ENCODE results near the gene HLA-E. TPM values are rescaled to one million over a fixed set of nuclear protein-coding genes. Genes with fewer than 3 reads are reported as not detected.

Gene HLA-E
- total and polyA plus RNA-seq, 2 donors (not counting 1 experiment from before 2014, with no cell fraction given), result 1,043 to 1,174 TPM

GRCh38 chr6:30450909-30451841 is 38.1 kb upstream of the HLA-E start:
- intact Hi-C loops (cut with micrococcal nuclease), result loop anchor here (2.0 kb wide), 1 partner anchor 16 kb away; no protein-coding TSS in a partner anchor
- peak; percentile 40 for ATAC-seq (ENCODE audit: low read depth)
- H3K9me3 ChIP-seq (ENCODE audit: control extremely low read depth in 1 of 3, control insufficient read depth in 2 of 3, insufficient read depth in 1 of 3, low read length in 2 of 3), result peaks cover 0 to 19% (median 0%) of the 10 kb centered on the region in 3 donors
- TF ChIP-seq EZH2 (IDR thresholded peaks at IDR 0.05; ENCODE audit: borderline replicate concordance, insufficient read depth, low read depth, low read length, poor library complexity, severe bottlenecking) (peak; percentile 30), CTCF (IDR thresholded peaks at IDR 0.05) (no peak)
- peaks cover 0 to 89% (median 69%) of the 10 kb centered on the region in 4 experiments for H3K27me3 ChIP-seq (replicated peaks in 1 of 4; ENCODE audit: control extremely low read depth in 1 of 4, control insufficient read depth in 3 of 4, insufficient read depth in 4 of 4, low read length in 3 of 4)
- ChIA-PET POLR2A (interaction anchor here (0.6 kb wide), 1 partner anchor 341 kb away, joined by 5 read pairs; no protein-coding TSS in a partner anchor), CTCF (interaction anchor here (0.6 to 7.0 kb wide), 10 partner anchors 9 to 628 kb away, joined by 3 to 88 read pairs (median 4); no protein-coding TSS in a partner anchor)
- Mint-ChIP-seq H3K27ac (peak overlapping the region; percentile 66), H3K4me3 (peak overlapping the region; percentile 84), H3K27me3 (peaks cover 80% of the 10 kb centered on the region), H3K9me3 (ENCODE audit: insufficient read depth) (no peaks in the 10 kb centered on the region), H3K4me1 (peaks cover 32% of the 10 kb centered on the region)
- H4K20me1 ChIP-seq (ENCODE audit: control insufficient read depth, insufficient read depth, low read length, poor library complexity, severe bottlenecking), result peaks cover 20% of the 10 kb centered on the region
- H3K36me3 ChIP-seq (replicated peaks in 1 of 2; ENCODE audit: control extremely low read depth in 1 of 2, control insufficient read depth in 1 of 2, extremely low read depth in 1 of 2, insufficient read depth in 2 of 2, low read length in 1 of 2), result no peaks in the 10 kb centered on the region
- H2AFZ ChIP-seq (ENCODE audit: insufficient read depth, low read depth, low read length, poor library complexity, severe bottlenecking), result peak overlapping the region; percentile 48
- 5% methylated on average over 54 of the region's 55 CpGs for WGBS (ENCODE audit: insufficient coverage)
- peak overlapping the region; percentile 16 to 48 (median 43) for H3K4me3 ChIP-seq (ENCODE audit: control extremely low read depth in 1 of 5, extremely low read depth in 1 of 5, insufficient read depth in 1 of 5, low read depth in 2 of 5, low read length in 4 of 5)
- peak overlapping the region; percentile 82 for H3K4me2 ChIP-seq (replicated peaks; ENCODE audit: low read depth, low read length, poor library complexity, severe bottlenecking)
- H3K4me1 ChIP-seq (ENCODE audit: control insufficient read depth in 2 of 2, insufficient read depth in 2 of 2, low read length in 2 of 2), result peaks cover 41 to 43% of the 10 kb centered on the region in 2 donors
- peak; percentile 76 for DNase-seq
- no peak overlapping the region for H3K27ac ChIP-seq (ENCODE audit: low read length in 2 of 2)
- H3K79me2 ChIP-seq (ENCODE audit: control insufficient read depth, insufficient read depth, low read length), result no peaks in the 10 kb centered on the region
- H3K9ac ChIP-seq (ENCODE audit: low read length), result peak overlapping the region; percentile 44

Data from B cell (primary cell).